Measurements from ENCODE around the gene HYPK. TPM values are rescaled to one million over a fixed set of nuclear protein-coding genes. Genes with fewer than 3 reads are reported as not detected.

The HYPK gene
- total RNA-seq, 4 donors from 2014 or later: 12.9 to 27.0 (median 19.8) TPM

GRCh38 chr15:43771816-43772215 lies 28.6 kb upstream of the HYPK start:
- DNase-seq (ENCODE audit: low spot score in 2 of 2): no peak
- Histone ChIP-seq H3K27me3 (no peaks in the 10 kb centered on the region), H3K9me3 (no peaks in the 10 kb centered on the region), H3K4me3 (no peak overlapping the region), H3K27ac (no peak overlapping the region), H3K4me1 (peaks cover 37% of the 10 kb centered on the region), H3K36me3 (peaks cover 61% of the 10 kb centered on the region)
- TF ChIP-seq POLR2AphosphoS5 (IDR thresholded peaks at IDR 0.05) (no peak), EP300 (IDR thresholded peaks at IDR 0.05) (no peak), POLR2A (IDR thresholded peaks at IDR 0.05) (no peak)
- TF ChIP-seq, protein P1, sequence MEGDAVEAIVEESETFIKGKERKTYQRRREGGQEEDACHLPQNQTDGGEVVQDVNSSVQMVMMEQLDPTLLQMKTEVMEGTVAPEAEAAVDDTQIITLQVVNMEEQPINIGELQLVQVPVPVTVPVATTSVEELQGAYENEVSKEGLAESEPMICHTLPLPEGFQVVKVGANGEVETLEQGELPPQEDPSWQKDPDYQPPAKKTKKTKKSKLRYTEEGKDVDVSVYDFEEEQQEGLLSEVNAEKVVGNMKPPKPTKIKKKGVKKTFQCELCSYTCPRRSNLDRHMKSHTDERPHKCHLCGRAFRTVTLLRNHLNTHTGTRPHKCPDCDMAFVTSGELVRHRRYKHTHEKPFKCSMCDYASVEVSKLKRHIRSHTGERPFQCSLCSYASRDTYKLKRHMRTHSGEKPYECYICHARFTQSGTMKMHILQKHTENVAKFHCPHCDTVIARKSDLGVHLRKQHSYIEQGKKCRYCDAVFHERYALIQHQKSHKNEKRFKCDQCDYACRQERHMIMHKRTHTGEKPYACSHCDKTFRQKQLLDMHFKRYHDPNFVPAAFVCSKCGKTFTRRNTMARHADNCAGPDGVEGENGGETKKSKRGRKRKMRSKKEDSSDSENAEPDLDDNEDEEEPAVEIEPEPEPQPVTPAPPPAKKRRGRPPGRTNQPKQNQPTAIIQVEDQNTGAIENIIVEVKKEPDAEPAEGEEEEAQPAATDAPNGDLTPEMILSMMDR (IDR thresholded peaks at IDR 0.05): no peak
- WGBS: 23% methylated on average over 2 of the region's 2 CpGs

DNA sequence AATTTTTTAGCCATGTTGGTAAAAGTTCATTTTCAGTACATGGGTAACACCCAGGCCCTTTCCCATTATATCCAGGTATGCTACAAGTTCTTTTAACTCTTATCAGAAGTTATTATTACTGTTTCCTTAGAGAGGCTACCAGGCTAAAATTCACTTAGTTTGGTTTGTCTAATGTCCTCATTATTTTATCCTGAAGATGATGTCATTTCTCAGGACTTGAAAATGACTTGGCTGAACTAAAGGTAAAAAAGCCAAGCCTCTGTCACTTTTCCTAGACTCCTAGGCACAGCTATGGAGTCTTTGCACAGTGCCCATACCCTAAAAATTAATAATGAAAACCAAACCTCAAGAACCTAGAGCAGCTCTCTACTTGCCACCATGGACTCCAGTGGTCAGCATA lies 27.8 kb upstream of the HYPK start:
- Histone ChIP-seq H3K4me3 (no peak overlapping the region), H3K27me3 (no peaks in the 10 kb centered on the region), H3K27ac (no peak overlapping the region), H3K9me3 (no peaks in the 10 kb centered on the region), H3K4me1 (peaks cover 41% of the 10 kb centered on the region), H3K36me3 (peaks cover 53% of the 10 kb centered on the region)
- TF ChIP-seq EP300 (IDR thresholded peaks at IDR 0.05): no peak
- no peak for DNase-seq (ENCODE audit: low spot score in 2 of 2)

- Histone ChIP-seq H3K27ac (no peak overlapping the region), H3K36me3 (peaks cover 38% of the 10 kb centered on the region)
- 80% methylated on average over 4 of the region's 4 CpGs for WGBS
Observed at GRCh38 chr15:43774062-43774461, 26.3 kb upstream of the HYPK start.

DNA sequence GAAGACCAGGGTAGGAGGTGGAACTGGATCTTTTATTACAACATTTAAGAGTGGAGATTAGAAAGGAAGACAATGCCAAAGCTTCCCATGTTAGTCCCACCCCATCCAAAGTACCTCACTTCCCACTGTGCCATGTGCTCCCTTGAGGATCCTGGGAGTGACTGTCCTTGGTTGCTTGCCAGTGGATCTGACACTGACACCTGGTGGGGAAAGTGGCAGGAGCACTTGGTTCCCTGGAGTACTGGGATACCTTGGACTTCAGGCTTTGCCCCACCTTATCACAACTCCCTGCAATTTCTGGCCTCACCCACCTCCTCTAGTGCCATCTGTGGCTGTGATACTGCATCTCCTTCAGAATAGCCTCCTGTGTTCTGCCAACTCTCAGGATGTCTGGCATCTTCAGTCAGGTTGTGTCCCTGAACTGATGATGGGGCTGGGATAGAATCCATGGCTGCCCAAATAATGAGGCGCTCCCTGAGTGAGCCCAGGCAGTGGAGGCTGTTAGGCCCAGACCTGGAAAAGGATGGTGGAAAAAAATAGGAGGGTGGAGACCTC lies 24.9 kb upstream of the HYPK start:
- peaks cover 31% of the 10 kb centered on the region for H3K36me3 ChIP-seq
- H3K9me3 ChIP-seq: no peaks in the 10 kb centered on the region
- 88% methylated on average over 1 of the region's 1 CpG for WGBS
- peak overlapping the region; percentile 89 for H3K27ac ChIP-seq
- peak in 1 of 2 donors; percentile 76 for DNase-seq (ENCODE audit: low spot score in 2 of 2)
- H3K27me3 ChIP-seq: no peaks in the 10 kb centered on the region
- H3K4me1 ChIP-seq: peaks cover 46% of the 10 kb centered on the region
- peak overlapping the region; percentile 65 for H3K4me3 ChIP-seq
- TF ChIP-seq POLR2AphosphoS5 (IDR thresholded peaks at IDR 0.05): no peak
- TF ChIP-seq, protein P1 (IDR thresholded peaks at IDR 0.05): peak; percentile 6 to 46
- no peak for TF ChIP-seq POLR2A (IDR thresholded peaks at IDR 0.05)
- TF ChIP-seq EP300 (IDR thresholded peaks at IDR 0.05): no peak

More at GRCh38 chr15:43774062-43774461, 26.3 kb upstream of the HYPK start:
- no peaks in the 10 kb centered on the region for H3K27me3 ChIP-seq
- TF ChIP-seq, protein P1 (IDR thresholded peaks at IDR 0.05): no peak
- no peak for TF ChIP-seq POLR2A (IDR thresholded peaks at IDR 0.05)
- TF ChIP-seq POLR2AphosphoS5 (IDR thresholded peaks at IDR 0.05): no peak
- TF ChIP-seq EP300 (IDR thresholded peaks at IDR 0.05): no peak
- DNase-seq (ENCODE audit: low spot score in 2 of 2): no peak
- no peaks in the 10 kb centered on the region for H3K9me3 ChIP-seq
- no peak overlapping the region for H3K4me3 ChIP-seq
- peaks cover 46% of the 10 kb centered on the region for H3K4me1 ChIP-seq

DNA sequence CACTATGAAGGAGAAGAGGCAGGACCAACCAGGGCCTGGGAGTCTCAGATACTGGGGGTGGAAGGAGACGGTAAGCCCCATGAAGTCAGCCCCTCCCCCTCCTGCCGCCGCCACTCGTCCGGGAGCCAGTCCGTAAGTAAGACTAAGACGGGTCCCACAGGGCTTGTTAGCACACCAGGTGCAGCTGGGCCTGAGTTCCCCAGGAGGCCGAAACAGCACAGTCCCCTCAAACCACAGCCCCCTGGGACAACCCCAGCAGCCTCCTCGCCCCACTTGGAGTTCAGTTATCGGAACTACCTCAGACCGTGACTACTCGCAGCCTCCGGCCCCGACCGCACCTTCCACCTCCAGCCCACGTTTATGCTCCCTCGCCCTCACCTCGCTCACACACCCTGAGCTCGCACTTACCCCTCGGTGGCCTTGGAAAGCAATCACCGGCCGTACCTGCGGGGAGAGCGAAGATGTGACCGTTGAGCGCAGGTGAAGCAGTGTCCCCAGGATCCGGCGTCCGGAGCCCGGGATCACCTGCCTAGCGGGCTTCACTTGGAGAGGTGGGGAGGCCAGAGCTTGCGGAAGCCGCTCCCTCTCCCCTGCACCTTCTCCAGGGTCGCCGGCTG lies 24.2 kb upstream of the HYPK start:
- TF ChIP-seq, protein P1 (IDR thresholded peaks at IDR 0.05): no peak
- TF ChIP-seq EP300 (IDR thresholded peaks at IDR 0.05) (no peak), POLR2AphosphoS5 (IDR thresholded peaks at IDR 0.05) (no peak), POLR2A (IDR thresholded peaks at IDR 0.05) (no peak)
- Histone ChIP-seq H3K27me3 (no peaks in the 10 kb centered on the region), H3K4me3 (peak overlapping the region; percentile 65), H3K27ac (peak overlapping the region; percentile 89), H3K36me3 (peaks cover 23% of the 10 kb centered on the region), H3K4me1 (peaks cover 43% of the 10 kb centered on the region), H3K9me3 (no peaks in the 10 kb centered on the region)
- 23% methylated on average over 34 of the region's 35 CpGs for WGBS
- DNase-seq (ENCODE audit: low spot score in 2 of 2): no peak

Data from suprapubic skin (tissue), 4 donors.